Measurements from ENCODE around the gene DDX1. TPM values are rescaled to one million over a fixed set of nuclear protein-coding genes. Genes with fewer than 3 reads are reported as not detected.

DDX1 gene
- total RNA-seq, 1 experiment from 2014 or later: 53.1 TPM

- DNase-seq (ENCODE audit: low spot score): no peak
These were observed 38.7 kb downstream of the DDX1 start for GRCh38 chr2:15630121-15630977.

- DNase-seq (ENCODE audit: low spot score): no peak
These were observed 39.5 kb downstream of the DDX1 start for GRCh38 chr2:15630978-15631719.

GRCh38 chr2:15631883-15632282 is 40.2 kb downstream of the DDX1 start:
- no peak for DNase-seq (ENCODE audit: low spot score)

- DNase-seq (ENCODE audit: low spot score): no peak
These were observed 41.6 kb downstream of the DDX1 start for GRCh38 chr2:15633043-15633970.

- no peak for DNase-seq (ENCODE audit: low spot score)
These were observed 42.3 kb downstream of the DDX1 start for GRCh38 chr2:15633971-15634346.

GRCh38 chr2:15634846-15635490 is 43.3 kb downstream of the DDX1 start:
- DNase-seq (ENCODE audit: low spot score): no peak

- DNase-seq (ENCODE audit: low spot score): peak; percentile 51
These were observed 45.5 kb downstream of the DDX1 start for GRCh38 chr2:15636972-15637785.

- no peak for DNase-seq (ENCODE audit: low spot score)
These were observed 47.1 kb downstream of the DDX1 start for GRCh38 chr2:15638720-15639119.

GRCh38 chr2:15639323-15640251 is 47.9 kb downstream of the DDX1 start:
- no peak for DNase-seq (ENCODE audit: low spot score)

GRCh38 chr2:15640261-15640711 is 48.6 kb downstream of the DDX1 start:
- peak; percentile 38 for DNase-seq (ENCODE audit: low spot score)

- DNase-seq (ENCODE audit: low spot score): no peak
These were observed 49.1 kb downstream of the DDX1 start for GRCh38 chr2:15640784-15641183.

- no peak for DNase-seq (ENCODE audit: low spot score)
These were observed 49.9 kb downstream of the DDX1 start for GRCh38 chr2:15641530-15641982.

GRCh38 chr2:15642011-15642814 is 50.5 kb downstream of the DDX1 start:
- DNase-seq (ENCODE audit: low spot score): no peak

- DNase-seq (ENCODE audit: low spot score): no peak
These were observed 51.3 kb downstream of the DDX1 start for GRCh38 chr2:15642815-15643500.

GRCh38 chr2:15643791-15644585 is 52.3 kb downstream of the DDX1 start:
- DNase-seq (ENCODE audit: low spot score): no peak

GRCh38 chr2:15645300-15645699 is 53.6 kb downstream of the DDX1 start:
- DNase-seq (ENCODE audit: low spot score): no peak
